Chondrocyte (in vitro differentiated cells): ENCODE results near the gene JAGN1. TPM values are rescaled to one million over a fixed set of nuclear protein-coding genes. Genes with fewer than 3 reads are reported as not detected.

Source experiments
- DNase-seq: peaks from one replicate; pipeline ENCODE4 v3.0.0; 2021; ENCODE audit warnings: mixed read lengths, low spot score
- H3K27ac Mint-ChIP-seq: one replicate; pipeline ENCODE4 v1.8.0; 2021; ENCODE audit warnings: mild to moderate bottlenecking, moderate library complexity, mixed read lengths; ENCODE audit not compliant: unreplicated experiment
- H3K27me3 Mint-ChIP-seq: 2 replicates; pipeline ENCODE4 v1.8.0; 2021; ENCODE audit warnings: low read depth, mixed read lengths
- H3K36me3 Mint-ChIP-seq: 2 replicates; pipeline ENCODE4 v1.8.0; 2021; ENCODE audit warnings: low read depth, mixed read lengths
- H3K4me1 Mint-ChIP-seq: 2 replicates; pipeline ENCODE4 v1.8.0; 2021; ENCODE audit warnings: low read depth, mild to moderate bottlenecking, mixed read lengths
- H3K4me3 Mint-ChIP-seq: one replicate; pipeline ENCODE4 v1.8.0; 2021; ENCODE audit warnings: mild to moderate bottlenecking, moderate library complexity, mixed read lengths; ENCODE audit not compliant: unreplicated experiment
- H3K9me3 Mint-ChIP-seq: 2 replicates; pipeline ENCODE4 v1.8.0; 2021; ENCODE audit warnings: low read depth, mixed read lengths
- total RNA-seq: library from RNA; stranded (reverse); gene quantifications from 3 replicates; pipeline ENCODE4 v1.2.1, GENCODE V29; 2021
- TF ChIP-seq, protein P1 (sequence below): fragments of 200-600 bp; sonication (generic); IDR thresholded peaks from 2 replicates; pipeline ENCODE4 v1.5.0; 2021; ENCODE audit warnings: antibody characterized with exemption, mild to moderate bottlenecking, moderate library complexity

Gene JAGN1
- total RNA-seq, 1 donor from 2014 or later, result 20.3 TPM

DNA sequence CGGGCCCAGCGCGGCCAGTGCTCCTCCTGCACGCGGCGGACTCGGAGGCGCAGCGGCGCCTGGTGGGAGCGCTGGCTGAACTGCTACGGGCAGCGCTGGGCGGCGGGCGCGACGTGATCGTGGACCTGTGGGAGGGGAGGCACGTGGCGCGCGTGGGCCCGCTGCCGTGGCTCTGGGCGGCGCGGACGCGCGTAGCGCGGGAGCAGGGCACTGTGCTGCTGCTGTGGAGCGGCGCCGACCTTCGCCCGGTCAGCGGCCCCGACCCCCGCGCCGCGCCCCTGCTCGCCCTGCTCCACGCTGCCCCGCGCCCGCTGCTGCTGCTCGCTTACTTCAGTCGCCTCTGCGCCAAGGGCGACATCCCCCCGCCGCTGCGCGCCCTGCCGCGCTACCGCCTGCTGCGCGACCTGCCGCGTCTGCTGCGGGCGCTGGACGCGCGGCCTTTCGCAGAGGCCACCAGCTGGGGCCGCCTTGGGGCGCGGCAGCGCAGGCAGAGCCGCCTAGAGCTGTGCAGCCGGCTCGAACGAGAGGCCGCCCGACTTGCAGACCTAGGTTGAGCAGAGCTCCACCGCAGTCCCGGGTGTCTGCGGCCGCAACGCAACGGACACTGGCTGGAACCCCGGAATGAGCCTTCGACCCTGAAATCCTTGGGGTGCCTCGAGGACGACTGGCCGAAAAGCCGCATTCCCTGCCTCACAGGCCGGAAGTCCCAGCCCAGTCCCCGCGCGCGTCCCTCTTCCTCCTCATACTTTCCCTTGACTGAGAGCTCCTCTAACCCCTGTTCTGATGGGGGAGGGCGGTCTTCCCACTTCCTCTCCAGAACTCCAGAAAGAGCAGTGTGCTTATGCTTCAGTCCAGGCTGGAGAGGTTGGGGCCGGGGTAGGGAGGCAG is 25.1 kb downstream of the JAGN1 start:
- no peaks in the 10 kb centered on the region for H3K27me3 Mint-ChIP-seq
- no peaks in the 10 kb centered on the region for H3K9me3 Mint-ChIP-seq
- H3K27ac Mint-ChIP-seq, result peak overlapping the region; percentile 85
- H3K4me3 Mint-ChIP-seq, result peak overlapping the region; percentile 76
- no peaks in the 10 kb centered on the region for H3K36me3 Mint-ChIP-seq
- TF ChIP-seq, protein P1, sequence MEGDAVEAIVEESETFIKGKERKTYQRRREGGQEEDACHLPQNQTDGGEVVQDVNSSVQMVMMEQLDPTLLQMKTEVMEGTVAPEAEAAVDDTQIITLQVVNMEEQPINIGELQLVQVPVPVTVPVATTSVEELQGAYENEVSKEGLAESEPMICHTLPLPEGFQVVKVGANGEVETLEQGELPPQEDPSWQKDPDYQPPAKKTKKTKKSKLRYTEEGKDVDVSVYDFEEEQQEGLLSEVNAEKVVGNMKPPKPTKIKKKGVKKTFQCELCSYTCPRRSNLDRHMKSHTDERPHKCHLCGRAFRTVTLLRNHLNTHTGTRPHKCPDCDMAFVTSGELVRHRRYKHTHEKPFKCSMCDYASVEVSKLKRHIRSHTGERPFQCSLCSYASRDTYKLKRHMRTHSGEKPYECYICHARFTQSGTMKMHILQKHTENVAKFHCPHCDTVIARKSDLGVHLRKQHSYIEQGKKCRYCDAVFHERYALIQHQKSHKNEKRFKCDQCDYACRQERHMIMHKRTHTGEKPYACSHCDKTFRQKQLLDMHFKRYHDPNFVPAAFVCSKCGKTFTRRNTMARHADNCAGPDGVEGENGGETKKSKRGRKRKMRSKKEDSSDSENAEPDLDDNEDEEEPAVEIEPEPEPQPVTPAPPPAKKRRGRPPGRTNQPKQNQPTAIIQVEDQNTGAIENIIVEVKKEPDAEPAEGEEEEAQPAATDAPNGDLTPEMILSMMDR, result peak; percentile 77
- no peak for DNase-seq
- peaks cover 45% of the 10 kb centered on the region for H3K4me1 Mint-ChIP-seq

DNA sequence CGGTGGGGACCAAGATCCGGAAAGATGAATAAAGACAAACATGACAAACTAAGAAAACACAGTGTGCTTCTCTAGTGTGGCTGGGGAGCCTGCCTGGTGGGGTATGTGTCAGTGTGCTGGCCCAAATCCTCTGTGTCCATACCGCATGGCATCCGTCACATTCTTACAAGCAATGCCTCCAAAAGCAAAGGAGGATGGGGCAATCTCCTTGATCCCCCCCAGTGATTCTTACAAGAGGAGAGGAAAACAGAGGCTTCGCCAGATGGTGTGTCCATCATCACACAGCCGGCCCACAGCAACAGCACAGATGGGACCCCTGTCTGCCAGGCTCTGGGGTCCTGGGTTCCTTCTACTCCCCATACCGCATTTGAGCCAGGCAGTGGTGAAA is 25.9 kb downstream of the JAGN1 start:
- Mint-ChIP-seq H3K27ac (peak overlapping the region; percentile 85), H3K4me1 (peaks cover 45% of the 10 kb centered on the region), H3K36me3 (no peaks in the 10 kb centered on the region), H3K4me3 (peak overlapping the region; percentile 76), H3K27me3 (no peaks in the 10 kb centered on the region), H3K9me3 (no peaks in the 10 kb centered on the region)
- DNase-seq, result no peak
- TF ChIP-seq, protein P1, result no peak

DNA sequence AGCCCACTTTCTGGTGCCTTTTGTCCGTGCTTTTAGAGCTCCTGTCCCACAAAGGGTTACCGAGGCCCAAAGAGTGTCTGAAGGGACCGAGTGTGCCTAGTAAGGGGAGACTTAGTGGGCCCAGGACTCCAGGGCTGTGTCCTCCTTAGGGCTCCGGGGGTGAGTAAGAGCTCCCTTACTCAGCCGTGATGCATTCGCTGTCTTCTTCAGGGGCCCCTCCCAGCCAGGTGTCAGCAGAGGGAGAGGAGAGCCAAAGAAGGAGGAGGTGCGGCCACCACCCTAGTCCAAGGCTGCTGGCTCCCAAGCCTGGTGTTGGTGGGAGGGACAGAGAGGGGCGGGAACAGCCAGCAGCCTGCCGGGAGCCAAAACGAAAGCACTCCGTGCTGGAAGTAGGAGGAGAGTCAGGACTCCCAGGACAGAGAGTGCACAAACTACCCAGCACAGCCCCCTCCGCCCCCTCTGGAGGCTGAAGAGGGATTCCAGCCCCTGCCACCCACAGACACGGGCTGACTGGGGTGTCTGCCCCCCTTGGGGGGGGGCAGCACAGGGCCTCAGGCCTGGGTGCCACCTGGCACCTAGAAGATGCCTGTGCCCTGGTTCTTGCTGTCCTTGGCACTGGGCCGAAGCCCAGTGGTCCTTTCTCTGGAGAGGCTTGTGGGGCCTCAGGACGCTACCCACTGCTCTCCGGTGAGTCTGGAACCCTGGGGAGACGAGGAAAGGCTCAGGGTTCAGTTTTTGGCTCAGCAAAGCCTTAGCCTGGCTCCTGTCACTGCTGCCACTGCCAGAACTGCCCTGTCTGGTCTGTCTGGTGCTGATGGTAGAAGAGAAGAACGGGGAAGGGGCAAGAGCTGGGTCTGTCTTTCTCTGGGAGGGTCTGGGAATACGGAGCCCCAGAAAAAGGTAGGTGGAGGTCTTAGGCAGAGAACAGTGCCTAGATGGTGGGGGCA is 26.6 kb downstream of the JAGN1 start, which contains the start of gene IL17RC:
TSS of gene IL17RC (plus strand) at position 365 of the 947 bp plus-strand sequence. CDS start at position 583, 218 bp downstream.
- Mint-ChIP-seq H3K27ac (peak within 1 kb of the TSS; percentile 85), H3K4me1 (peaks cover 42% of the 10 kb centered on the region), H3K9me3 (no peaks in the 10 kb centered on the region), H3K27me3 (no peaks in the 10 kb centered on the region), H3K4me3 (peak within 1 kb of the TSS; percentile 76), H3K36me3 (no peaks in the 10 kb centered on the region)
- TF ChIP-seq, protein P1, result no peak
- no peak for DNase-seq

DNA sequence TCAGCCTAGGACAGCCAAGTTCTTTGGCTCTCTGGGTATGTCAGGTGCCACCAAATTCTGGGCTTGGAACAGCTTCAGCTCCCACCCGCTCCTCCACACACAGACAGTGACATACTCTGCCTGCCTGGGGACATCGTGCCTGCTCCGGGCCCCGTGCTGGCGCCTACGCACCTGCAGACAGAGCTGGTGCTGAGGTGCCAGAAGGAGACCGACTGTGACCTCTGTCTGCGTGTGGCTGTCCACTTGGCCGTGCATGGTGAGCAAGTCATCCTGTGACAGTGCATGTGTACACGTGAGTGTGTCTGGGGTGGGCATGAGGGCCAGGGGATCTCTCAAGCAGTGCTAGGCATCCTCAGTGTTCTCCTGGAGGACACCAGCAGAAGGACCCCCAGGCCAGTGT is 27.4 kb downstream of the JAGN1 start:
- Mint-ChIP-seq H3K9me3 (no peaks in the 10 kb centered on the region), H3K27me3 (no peaks in the 10 kb centered on the region), H3K4me1 (peaks cover 39% of the 10 kb centered on the region), H3K4me3 (peak overlapping the region; percentile 33), H3K27ac (no peak overlapping the region), H3K36me3 (no peaks in the 10 kb centered on the region)
- TF ChIP-seq, protein P1, result no peak
- DNase-seq, result peak; percentile 79
